ENCODE measurements around the gene SPAST. TPM values are rescaled to one million over a fixed set of nuclear protein-coding genes. Genes with fewer than 3 reads are reported as not detected.
"Not testable (repeated sequence)": the region's sequence is repeated elsewhere in the genome, so short reads cannot be mapped to it uniquely, and the experiment has no call there.

Gene SPAST, protein sequence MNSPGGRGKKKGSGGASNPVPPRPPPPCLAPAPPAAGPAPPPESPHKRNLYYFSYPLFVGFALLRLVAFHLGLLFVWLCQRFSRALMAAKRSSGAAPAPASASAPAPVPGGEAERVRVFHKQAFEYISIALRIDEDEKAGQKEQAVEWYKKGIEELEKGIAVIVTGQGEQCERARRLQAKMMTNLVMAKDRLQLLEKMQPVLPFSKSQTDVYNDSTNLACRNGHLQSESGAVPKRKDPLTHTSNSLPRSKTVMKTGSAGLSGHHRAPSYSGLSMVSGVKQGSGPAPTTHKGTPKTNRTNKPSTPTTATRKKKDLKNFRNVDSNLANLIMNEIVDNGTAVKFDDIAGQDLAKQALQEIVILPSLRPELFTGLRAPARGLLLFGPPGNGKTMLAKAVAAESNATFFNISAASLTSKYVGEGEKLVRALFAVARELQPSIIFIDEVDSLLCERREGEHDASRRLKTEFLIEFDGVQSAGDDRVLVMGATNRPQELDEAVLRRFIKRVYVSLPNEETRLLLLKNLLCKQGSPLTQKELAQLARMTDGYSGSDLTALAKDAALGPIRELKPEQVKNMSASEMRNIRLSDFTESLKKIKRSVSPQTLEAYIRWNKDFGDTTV
- total RNA-seq (2014; rRNA removed; shearing (Covaris generic)) (17.1 and 30.0 TPM in 2 replicates), polyA plus RNA-seq (2016; fragmentation: Nextera tagmentation; extraction: Ambion mirVana) (5.5 and 6.6 TPM in 2 replicates)

DNA sequence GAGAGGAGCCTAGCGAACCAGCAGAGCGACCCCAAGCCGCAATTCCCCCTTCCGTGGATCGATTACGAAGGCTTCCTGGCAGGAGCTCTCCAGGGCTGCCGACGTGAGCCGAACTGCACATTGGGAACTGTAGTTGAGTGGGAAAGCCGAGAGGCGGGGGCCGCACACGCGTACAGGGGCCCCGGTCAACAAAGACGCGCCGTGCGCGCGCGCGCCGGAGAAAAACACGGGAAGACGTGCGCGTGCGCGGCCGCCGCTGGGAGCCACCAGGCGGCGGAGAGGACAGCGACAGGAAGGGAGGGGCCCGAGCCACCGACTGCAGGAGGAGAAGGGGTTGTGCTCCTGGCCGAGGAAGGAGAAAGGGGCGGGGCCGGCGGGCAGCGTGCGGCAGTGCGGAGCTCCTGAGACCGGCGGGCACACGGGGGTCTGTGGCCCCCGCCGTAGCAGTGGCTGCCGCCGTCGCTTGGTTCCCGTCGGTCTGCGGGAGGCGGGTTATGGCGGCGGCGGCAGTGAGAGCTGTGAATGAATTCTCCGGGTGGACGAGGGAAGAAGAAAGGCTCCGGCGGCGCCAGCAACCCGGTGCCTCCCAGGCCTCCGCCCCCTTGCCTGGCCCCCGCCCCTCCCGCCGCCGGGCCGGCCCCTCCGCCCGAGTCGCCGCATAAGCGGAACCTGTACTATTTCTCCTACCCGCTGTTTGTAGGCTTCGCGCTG lies at the start of gene SPAST:
Gene SPAST (plus strand): TSS at position 247 of the 711 bp plus-strand sequence. CDS start 276 bp downstream, at position 523.
- Histone ChIP-seq H3K9me3 (ENCODE audit: low read depth) (no peaks in the 10 kb centered on the region), H2AFZ (peak within 1 kb of the TSS; percentile 97), H3K9ac (peak within 1 kb of the TSS; percentile 76), H3K4me3 (peak within 1 kb of the TSS; percentile 88), H3K27me3 (replicated peaks; ENCODE audit: insufficient read depth) (no peaks in the 10 kb centered on the region), H3F3A (ENCODE audit: insufficient read depth) (0 out of 2 replicates have a peak, but pooled peaks cover 12% of the 10 kb centered on the region), H3K4me1 (ENCODE audit: insufficient read depth) (peaks cover 9% of the 10 kb centered on the region; the same call in 1 of the 2 replicates), H4K20me1 (ENCODE audit: insufficient read depth) (no peaks in the 10 kb centered on the region), H3K27ac (peak within 1 kb of the TSS; percentile 63), H3K36me3 (ENCODE audit: low read depth) (no peaks in the 10 kb centered on the region), H3K4me2 (ENCODE audit: unreplicated experiment) (peak within 1 kb of the TSS; percentile 100), H3K79me2 (ENCODE audit: insufficient read depth) (peaks cover 30% of the 10 kb centered on the region), H3K9me2 (ENCODE audit: insufficient read depth) (no peaks in the 10 kb centered on the region)
- in situ Hi-C loops (cut with MboI), result no loop called here
- DNase-seq, result peak; percentile 99
- no peak for TF ChIP-seq EZH2phosphoT487 (IDR thresholded peaks at IDR 0.05; ENCODE audit: insufficient read depth, low read depth)
- TF ChIP-seq EZH2 (IDR thresholded peaks at IDR 0.05; ENCODE audit: insufficient read depth, poor library complexity, severe bottlenecking), result no peak
- WGBS, 2 experiments (ENCODE audit: low coverage in 1 of 2, low lambda C conversion rate in 2 of 2, missing lambda C conversion rate in 2 of 2), result 1 to 2% methylated on average over 26 to 77 of the region's 79 CpGs

DNA sequence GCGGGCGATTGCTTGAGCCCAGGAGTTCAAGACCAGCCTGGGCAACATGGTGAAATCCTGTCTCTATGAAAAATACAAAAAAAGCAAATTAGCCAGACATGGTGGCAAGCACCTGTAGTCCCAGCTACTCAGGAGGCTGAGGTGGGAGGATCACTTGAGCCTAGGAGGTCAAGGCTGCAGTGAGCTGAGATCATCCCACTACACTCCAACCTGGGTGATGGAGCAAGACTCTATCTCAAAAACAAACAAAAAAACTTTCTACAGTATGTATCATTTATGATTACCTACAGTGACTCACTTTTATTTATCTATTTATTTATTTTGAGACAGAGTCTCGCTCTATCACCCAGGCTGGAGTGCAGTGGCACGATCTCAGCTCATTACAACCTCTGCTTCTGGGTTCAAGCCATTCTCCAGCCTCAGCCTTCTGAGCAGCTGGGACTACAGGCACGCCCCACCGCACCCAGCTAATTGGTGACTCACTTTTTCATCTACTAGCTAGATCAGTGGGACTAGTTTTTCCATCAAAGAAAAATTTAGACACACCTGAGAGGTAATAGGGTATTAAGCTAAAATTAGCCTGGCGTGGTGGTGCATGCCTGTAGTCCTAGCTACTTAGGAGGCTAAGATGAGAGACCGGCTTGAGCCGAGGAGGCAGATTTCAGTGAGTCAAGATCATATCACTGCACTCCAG lies 44.4 kb upstream of the SPAST start:
- H3K9ac ChIP-seq; H3K4me3 ChIP-seq; H3K9me3 ChIP-seq (ENCODE audit: low read depth); H3K27ac ChIP-seq; H2AFZ ChIP-seq; in situ Hi-C loops (cut with MboI); H3F3A ChIP-seq (ENCODE audit: insufficient read depth); H4K20me1 ChIP-seq (ENCODE audit: insufficient read depth); H3K36me3 ChIP-seq (ENCODE audit: low read depth); H3K9me2 ChIP-seq (ENCODE audit: insufficient read depth); H3K79me2 ChIP-seq (ENCODE audit: insufficient read depth); H3K4me2 ChIP-seq (ENCODE audit: unreplicated experiment); H3K4me1 ChIP-seq (ENCODE audit: insufficient read depth); H3K27me3 ChIP-seq (replicated peaks; ENCODE audit: insufficient read depth); DNase-seq: not testable (repeated sequence)
- 90 to 91% methylated on average over 9 of the region's 9 CpGs for WGBS, 2 experiments (ENCODE audit: low coverage in 1 of 2, low lambda C conversion rate in 2 of 2, missing lambda C conversion rate in 2 of 2)

DNA sequence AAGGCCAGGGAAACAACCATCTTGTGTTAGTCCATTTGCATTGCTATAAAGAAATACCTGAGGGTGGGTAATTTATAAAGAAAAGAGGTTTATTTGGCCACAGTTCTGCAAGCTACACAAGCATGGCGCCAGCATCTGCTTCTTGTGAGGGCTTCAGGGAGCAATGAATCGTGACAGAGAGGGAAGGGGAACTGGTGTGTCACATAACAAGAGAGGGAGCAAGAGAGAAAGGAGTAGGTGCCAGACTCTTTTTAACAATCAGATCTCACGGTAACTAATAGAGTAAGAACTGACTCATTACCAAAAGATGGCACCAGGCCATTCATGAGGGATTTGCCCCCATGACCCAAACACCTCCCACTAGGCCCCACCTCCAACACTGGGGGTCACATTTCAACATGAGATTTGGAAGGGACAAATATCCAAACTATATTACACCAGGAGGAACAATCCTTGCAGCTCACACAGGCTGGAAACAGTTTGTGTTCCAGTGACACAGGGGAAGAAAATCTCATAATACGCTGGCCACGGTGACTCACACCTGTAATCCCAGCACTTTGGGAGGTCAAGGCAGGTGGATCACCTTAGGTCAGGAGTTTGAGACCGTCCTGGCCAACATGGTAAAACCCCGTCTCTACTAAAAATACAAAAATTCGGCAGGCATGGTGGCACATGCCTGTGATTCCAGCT lies 29.0 kb upstream of the SPAST start:
- H3K4me3 ChIP-seq; in situ Hi-C loops (cut with MboI); H2AFZ ChIP-seq; H3K9me2 ChIP-seq (ENCODE audit: insufficient read depth); H3K27me3 ChIP-seq (replicated peaks; ENCODE audit: insufficient read depth); H3F3A ChIP-seq (ENCODE audit: insufficient read depth); H3K9ac ChIP-seq; H4K20me1 ChIP-seq (ENCODE audit: insufficient read depth); H3K4me2 ChIP-seq (ENCODE audit: unreplicated experiment); H3K36me3 ChIP-seq (ENCODE audit: low read depth); H3K9me3 ChIP-seq (ENCODE audit: low read depth); H3K4me1 ChIP-seq (ENCODE audit: insufficient read depth): not testable (repeated sequence)
- peak; percentile 36 for DNase-seq
- Histone ChIP-seq H3K79me2 (ENCODE audit: insufficient read depth) (peaks cover 80% of the 10 kb centered on the region), H3K27ac (peak overlapping the region; percentile 21)
- WGBS, 2 experiments (ENCODE audit: low coverage in 1 of 2, low lambda C conversion rate in 2 of 2, missing lambda C conversion rate in 2 of 2), result 83 to 90% methylated on average over 8 of the region's 8 CpGs
